Stomach smooth muscle (tissue), 2 donors: ENCODE results near the gene MYLK.
"Not testable (repeated sequence)": the region's sequence is repeated elsewhere in the genome, so short reads cannot be mapped to it uniquely, and the experiment has no call there.

ENCODE experiments used
- H3K27ac ChIP-seq: one replicate; pipeline ENCODE4 v1.7.0; 2013; ENCODE audit warnings: mild to moderate bottlenecking, low read length, inconsistent platforms
- H3K27me3 ChIP-seq, 2 donors: one replicate each; pipeline ENCODE4 v1.7.0; 2013; ENCODE audit warnings: low read length in 2 of 2; ENCODE audit not compliant: insufficient read depth in 2 of 2, control insufficient read depth in 1 of 2
- H3K36me3 ChIP-seq, 2 donors: one replicate each; pipeline ENCODE4 v1.7.0; 2013; ENCODE audit warnings: low read length in 2 of 2; ENCODE audit not compliant: control insufficient read depth in 2 of 2, insufficient read depth in 2 of 2
- H3K4me1 ChIP-seq: one replicate; pipeline ENCODE4 v1.7.0; 2013; ENCODE audit warnings: low read length; ENCODE audit not compliant: control insufficient read depth, insufficient read depth
- H3K4me3 ChIP-seq, 2 donors: one replicate each; pipeline ENCODE4 v1.7.0; 2013; ENCODE audit warnings: low read length in 2 of 2
- H3K9ac ChIP-seq, 2 donors: one replicate each; pipeline ENCODE4 v1.7.0; 2013; ENCODE audit warnings: low read length in 2 of 2, mild to moderate bottlenecking in 1 of 2
- H3K9me3 ChIP-seq, 2 donors: one replicate each; pipeline ENCODE4 v1.7.0; 2013; ENCODE audit warnings: low read length in 2 of 2; ENCODE audit not compliant: control insufficient read depth in 2 of 2
- donor health status: healthy.
- donor health status: Pancreatic carcinoma.

The MYLK gene

DNA sequence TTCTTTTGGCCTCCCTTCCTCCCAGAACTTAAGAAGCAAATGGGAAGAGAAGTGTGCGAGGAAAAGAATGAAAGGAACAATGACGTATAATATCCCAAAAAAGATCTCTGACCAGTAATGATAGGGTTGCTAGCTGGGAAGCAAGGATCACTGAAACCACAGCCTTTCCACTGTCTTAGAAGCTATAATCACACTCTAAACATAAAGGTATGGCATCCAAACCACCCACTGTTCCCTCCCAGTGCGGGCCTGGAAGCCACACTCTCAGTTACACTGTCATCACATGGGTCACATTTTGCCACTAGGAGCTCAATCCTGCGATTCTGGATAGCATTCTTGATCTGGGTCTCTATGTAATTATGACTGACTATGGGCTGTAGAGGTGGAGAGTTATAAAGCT lies 167.7 kb downstream of the MYLK start:
- Histone ChIP-seq H3K4me3 (no peak overlapping the region), H3K27ac (no peak overlapping the region), H3K4me1 (peaks cover 48% of the 10 kb centered on the region)

DNA sequence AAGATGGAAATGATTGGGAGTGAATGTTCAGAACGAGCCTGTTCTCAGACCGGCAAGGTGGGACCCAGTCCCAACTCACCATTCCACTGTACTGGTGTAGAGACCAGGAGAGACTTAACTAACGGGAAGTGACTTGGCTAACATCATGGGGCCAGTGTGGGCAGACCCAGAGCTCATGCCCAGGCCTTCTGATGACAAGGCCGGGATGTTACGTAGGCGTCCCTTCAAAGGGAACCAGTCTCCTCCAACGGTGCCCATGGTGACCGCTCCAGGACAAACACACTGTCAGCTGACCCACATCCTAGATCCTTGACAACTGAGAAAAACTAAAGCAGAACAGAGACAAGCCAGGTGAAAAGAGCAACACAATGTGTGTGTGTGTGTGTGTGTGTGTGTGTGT lies 170.9 kb downstream of the MYLK start:
- Histone ChIP-seq H3K9me3 (no peaks in the 10 kb centered on the region), H3K9ac (no peak overlapping the region), H3K27me3 (no peaks in the 10 kb centered on the region), H3K36me3 (no peaks in the 10 kb centered on the region), H3K4me3 (no peak overlapping the region), H3K27ac (peak overlapping the region; percentile 66), H3K4me1 (peaks cover 21% of the 10 kb centered on the region)

More for the DNA sequence above, 167.7 kb downstream of the MYLK start:
- Histone ChIP-seq H3K9me3 (no peaks in the 10 kb centered on the region), H3K36me3 (no peaks in the 10 kb centered on the region), H3K27me3 (no peaks in the 10 kb centered on the region), H3K9ac (no peak overlapping the region)

DNA sequence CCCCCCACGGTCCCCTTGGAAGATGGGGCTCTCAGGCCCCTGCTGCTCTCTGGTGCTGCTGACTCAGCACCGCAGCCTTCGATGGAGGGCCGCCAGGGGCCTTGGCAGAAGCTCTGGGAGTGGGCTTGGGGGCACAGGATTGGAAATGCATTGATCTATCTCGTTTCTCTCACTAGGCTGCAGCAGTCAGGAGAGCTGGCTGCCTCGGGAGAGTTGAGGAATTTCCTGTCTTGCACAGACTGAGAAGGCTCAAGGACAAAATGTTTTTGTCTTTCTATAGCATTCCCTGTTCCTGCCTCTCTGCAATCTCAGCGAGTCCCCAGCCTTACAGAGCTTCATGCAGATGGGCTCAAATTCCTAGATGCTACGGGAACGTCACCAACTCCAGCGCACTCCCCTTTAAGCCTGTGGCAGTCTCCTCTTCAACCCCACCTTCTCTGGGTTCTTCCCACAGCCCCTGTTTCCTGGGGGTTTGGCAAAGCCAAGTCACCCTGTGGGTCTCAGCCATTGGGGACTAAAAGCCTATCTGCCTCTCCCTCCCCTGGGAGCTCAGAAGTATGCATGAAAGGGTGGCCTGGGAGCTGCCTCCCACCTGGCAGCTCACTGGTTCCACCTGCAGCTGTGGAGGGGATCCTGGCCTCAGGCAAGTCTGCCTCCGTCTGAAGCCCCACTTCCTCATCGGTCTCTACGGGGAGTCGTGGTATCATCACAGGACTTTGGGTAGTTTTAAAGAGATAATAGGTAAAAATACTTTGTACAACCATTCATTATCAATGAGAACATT lies 171.9 kb downstream of the MYLK start:
- Histone ChIP-seq H3K4me1 (peaks cover 17% of the 10 kb centered on the region), H3K36me3 (no peaks in the 10 kb centered on the region), H3K27me3 (no peaks in the 10 kb centered on the region), H3K9me3 (no peaks in the 10 kb centered on the region), H3K27ac (peak overlapping the region; percentile 66), H3K4me3 (peak overlapping the region in 1 of 2 donors; percentile 29), H3K9ac (no peak overlapping the region)

GRCh38 chr3:123711356-123711755 lies 172.8 kb downstream of the MYLK start:
- no peaks in the 10 kb centered on the region for H3K36me3 ChIP-seq
- no peaks in the 10 kb centered on the region for H3K9me3 ChIP-seq
- H3K4me3 ChIP-seq: no peak overlapping the region
- no peaks in the 10 kb centered on the region for H3K27me3 ChIP-seq
- H3K27ac ChIP-seq: peak overlapping the region; percentile 66
- H3K4me1 ChIP-seq: peaks cover 17% of the 10 kb centered on the region
- H3K9ac ChIP-seq: no peak overlapping the region

DNA sequence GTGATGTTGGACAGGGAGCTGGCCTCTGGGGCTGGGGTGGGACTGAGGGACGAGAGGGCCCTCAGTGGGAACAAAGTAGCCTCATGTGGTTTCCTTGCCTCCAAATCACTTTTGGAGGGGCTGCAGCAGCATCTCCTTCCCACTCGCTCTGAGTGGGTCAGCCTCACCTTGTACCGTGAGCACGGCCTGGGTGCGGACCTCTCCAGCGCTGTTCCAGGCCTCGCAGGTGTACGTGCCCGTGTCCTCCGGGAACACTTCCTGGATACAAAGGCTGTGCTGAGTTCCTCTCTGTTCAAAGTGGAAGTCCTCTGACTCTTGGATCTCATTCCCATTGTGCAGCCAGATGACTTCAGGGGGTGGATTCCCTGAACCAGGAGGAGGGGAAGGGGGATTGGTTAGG lies 175.6 kb downstream of the MYLK start:
- Histone ChIP-seq H3K36me3 (no peaks in the 10 kb centered on the region), H3K4me1 (peaks cover 33% of the 10 kb centered on the region), H3K9me3 (no peaks in the 10 kb centered on the region), H3K27me3 (no peaks in the 10 kb centered on the region), H3K4me3 (no peak overlapping the region), H3K27ac (no peak overlapping the region), H3K9ac (no peak overlapping the region)

DNA sequence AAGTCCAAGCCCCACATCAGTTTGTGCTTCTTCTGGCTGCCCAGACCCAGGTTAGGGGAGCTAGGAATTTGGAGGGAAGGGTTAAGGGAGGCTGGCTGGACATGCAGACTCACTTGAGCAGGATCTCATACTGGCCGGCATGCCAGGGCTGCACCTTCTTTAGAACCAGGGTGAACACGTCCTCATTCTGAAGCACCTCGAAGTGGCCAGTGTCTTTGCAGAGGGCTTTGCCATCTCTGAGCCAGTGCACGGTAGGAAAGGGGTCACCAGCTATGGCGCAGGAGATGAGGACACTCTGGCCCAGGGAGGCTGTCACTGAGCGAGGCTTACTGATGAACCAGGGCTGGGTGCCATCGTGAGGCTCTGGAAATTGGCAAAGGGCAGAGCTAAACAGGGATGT lies 176.5 kb downstream of the MYLK start:
- H3K9ac ChIP-seq, H3K36me3 ChIP-seq, H3K27me3 ChIP-seq, H3K4me3 ChIP-seq, H3K27ac ChIP-seq, H3K9me3 ChIP-seq: not testable (repeated sequence)
- H3K4me1 ChIP-seq: peaks cover 35% of the 10 kb centered on the region

GRCh38 chr3:123706871-123707270 lies 177.3 kb downstream of the MYLK start:
- H3K9me3 ChIP-seq: no peaks in the 10 kb centered on the region
- no peak overlapping the region for H3K27ac ChIP-seq
- no peak overlapping the region for H3K9ac ChIP-seq
- H3K36me3 ChIP-seq: no peaks in the 10 kb centered on the region
- H3K4me3 ChIP-seq: no peak overlapping the region
- H3K4me1 ChIP-seq: peaks cover 37% of the 10 kb centered on the region
- H3K27me3 ChIP-seq: no peaks in the 10 kb centered on the region

GRCh38 chr3:123705488-123706285 lies 178.4 kb downstream of the MYLK start:
- Histone ChIP-seq H3K4me1 (peaks cover 39% of the 10 kb centered on the region), H3K27me3 (no peaks in the 10 kb centered on the region), H3K4me3 (no peak overlapping the region), H3K27ac (peak overlapping the region; percentile 41), H3K9ac (no peak overlapping the region), H3K9me3 (no peaks in the 10 kb centered on the region), H3K36me3 (no peaks in the 10 kb centered on the region)

DNA sequence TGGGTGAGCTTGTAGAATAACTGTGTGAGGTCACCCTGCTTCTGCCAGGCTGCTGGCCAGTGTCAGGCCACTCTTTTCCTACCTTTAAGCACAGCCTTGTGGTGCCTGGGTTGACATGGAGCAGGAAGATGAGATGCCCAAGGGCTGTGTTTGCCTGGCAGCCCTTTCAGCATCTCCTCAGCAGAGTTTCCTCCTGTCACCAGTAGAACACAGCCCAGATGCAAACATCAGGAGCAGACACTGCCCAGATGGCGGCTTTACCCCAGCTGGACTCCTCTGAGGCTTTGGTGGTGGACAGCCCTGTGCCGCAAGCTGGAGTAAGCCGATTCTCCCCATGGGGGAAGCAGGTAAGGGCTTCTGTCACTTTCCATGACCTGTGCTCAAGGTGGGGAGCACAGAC lies 180.5 kb downstream of the MYLK start:
- not testable (repeated sequence) for H3K36me3 ChIP-seq, H3K4me3 ChIP-seq, H3K27me3 ChIP-seq, H3K9ac ChIP-seq, H3K9me3 ChIP-seq
- peaks cover 42% of the 10 kb centered on the region for H3K4me1 ChIP-seq
- peak overlapping the region; percentile 94 for H3K27ac ChIP-seq

DNA sequence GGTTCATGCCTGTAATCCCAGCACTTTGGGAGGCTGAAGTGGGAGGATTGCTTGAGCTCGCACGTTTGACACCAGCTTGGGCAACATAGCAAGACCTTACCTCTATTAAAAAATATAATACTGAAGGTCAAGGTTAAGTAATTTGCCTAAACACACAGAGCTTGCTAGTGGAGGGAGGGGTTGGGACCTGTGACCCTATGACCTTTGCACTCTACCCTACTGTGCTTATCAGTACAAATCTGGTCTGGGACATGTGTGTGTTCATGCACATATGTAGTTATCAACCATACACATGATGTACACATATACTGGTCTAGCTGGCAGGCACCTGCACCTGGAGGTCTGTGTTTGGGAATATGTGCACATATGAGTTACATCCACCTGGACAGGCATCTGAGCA lies 181.4 kb downstream of the MYLK start:
- Histone ChIP-seq H3K9me3 (no peaks in the 10 kb centered on the region), H3K36me3 (peaks cover 3 to 4% of the 10 kb centered on the region in 2 donors), H3K27ac (peak overlapping the region; percentile 94), H3K9ac (peak overlapping the region in 1 of 2 donors; percentile 29), H3K4me3 (peak overlapping the region in 1 of 2 donors; percentile 29), H3K27me3 (no peaks in the 10 kb centered on the region), H3K4me1 (peaks cover 42% of the 10 kb centered on the region)

GRCh38 chr3:123702057-123702456 lies 182.1 kb downstream of the MYLK start:
- not testable (repeated sequence) for H3K9me3 ChIP-seq, H3K36me3 ChIP-seq, H3K27me3 ChIP-seq
- peak overlapping the region; percentile 80 to 89 for H3K9ac ChIP-seq
- H3K4me3 ChIP-seq: peak overlapping the region; percentile 63 to 96
- peak overlapping the region; percentile 94 for H3K27ac ChIP-seq
- H3K4me1 ChIP-seq: peaks cover 44% of the 10 kb centered on the region
